ENCODE measurements around the gene NOC4L.
A peak's percentile ranks its signal among the peaks of the same experiment; 100 is the strongest.
"Not testable (repeated sequence)": the region's sequence is repeated elsewhere in the genome, so short reads cannot be mapped to it uniquely, and the experiment has no call there.

Gene NOC4L

DNA sequence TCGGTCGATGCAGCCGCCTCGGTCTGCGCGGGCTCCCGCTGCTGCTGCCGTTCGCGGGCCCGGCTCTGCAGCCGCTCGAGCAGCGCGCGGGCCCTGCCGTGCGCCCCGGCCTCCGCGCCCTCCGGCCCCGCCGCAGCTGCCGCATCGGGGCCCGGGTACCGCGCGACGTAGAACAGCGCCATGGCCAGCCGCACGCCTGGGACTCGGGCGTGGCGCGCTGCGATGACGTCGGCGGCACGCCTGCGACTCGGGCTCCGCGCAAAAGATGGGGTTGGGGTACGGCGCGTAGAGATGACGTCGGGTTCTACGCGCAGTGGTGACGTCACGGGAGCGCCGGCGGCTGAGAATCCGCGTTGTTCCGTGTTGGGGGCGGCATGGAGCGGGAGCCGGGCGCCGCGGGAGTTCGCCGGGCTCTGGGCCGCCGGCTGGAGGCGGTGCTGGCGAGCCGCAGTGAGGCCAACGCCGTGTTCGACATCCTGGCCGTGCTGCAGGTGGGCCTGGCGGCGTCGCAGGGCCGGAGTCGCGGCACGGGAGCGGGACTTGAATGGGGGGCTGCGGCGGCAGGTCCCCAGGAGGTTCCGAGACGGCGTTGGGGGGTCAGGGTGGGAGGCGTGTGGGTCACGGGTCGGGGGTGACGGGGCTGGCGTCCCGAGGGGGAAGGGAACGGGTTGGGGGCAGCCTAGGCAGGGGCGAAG lies at the start of gene NOC4L, which contains the start of gene DDX51:
NOC4L (plus strand) TSS at position 343 of the 695 bp plus-strand sequence; CDS start at position 375, 32 bp downstream.
DDX51 (minus strand) TSS at position 205 of the 695 bp plus-strand sequence; CDS start at position 182, 23 bp downstream.
- DNase-seq, result peak; percentile 76 to 82

DNA sequence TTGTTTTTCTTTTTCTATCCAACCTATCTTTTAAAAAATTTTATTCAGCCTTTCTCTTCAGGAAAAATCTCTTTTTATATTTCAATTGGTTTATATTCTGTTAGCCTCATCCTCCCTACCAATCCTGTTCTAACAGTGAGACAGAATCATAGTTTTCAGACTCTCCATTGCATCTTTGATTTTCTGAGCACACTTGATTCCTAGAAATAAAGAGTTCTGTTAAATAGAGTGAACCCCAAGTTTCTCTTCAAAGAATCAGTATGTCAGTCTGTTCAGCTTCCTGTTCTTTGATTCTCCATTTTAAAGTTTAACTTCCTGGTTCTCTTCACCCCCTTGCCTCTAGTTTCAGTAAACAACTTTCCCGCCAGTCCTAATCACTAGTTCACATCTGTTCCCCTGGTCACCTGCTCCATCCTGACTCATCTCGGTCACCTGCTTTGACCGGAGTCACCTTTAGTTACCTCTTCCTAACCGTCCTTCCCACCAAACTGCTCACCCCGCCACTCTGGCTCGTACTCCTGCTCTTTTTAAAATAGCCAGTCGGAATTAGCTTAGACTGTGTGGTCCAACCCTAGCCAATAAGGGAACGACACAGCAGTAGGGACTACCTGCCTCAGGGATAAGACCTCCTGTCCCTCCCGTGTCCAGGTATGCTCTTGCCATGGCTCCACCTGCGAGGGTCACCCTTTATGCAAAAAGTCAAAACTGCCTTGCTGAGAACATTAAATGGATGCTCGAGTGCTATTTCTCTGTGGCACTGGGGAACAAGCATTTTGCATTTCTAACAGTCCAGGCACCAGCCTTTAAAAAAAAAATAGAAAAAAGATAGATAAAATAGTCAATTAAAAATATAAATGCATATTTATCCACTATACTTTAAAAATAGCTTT lies 48.5 kb upstream of the NOC4L start:
- no peak for DNase-seq

DNA sequence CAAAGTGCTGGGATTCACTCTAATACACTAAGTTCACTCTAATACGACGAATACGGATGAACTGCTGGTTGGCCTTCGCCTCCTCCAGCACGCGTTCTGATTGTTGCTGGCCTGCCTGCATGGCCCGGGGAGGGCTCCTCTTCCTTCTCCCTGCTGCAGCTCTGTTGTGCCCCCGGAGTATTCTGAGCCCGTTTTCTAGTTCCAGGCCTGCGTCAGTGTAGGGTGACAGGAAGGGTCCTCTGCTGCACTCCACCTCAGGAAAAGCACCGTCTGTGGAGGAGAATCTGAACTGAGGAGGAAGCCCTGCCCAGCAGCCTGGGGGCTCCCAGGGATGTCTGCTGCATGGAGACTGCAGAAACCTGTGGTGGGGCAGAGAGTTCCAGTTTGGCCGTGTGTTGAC lies 44.5 kb upstream of the NOC4L start:
- DNase-seq, result no peak

DNA sequence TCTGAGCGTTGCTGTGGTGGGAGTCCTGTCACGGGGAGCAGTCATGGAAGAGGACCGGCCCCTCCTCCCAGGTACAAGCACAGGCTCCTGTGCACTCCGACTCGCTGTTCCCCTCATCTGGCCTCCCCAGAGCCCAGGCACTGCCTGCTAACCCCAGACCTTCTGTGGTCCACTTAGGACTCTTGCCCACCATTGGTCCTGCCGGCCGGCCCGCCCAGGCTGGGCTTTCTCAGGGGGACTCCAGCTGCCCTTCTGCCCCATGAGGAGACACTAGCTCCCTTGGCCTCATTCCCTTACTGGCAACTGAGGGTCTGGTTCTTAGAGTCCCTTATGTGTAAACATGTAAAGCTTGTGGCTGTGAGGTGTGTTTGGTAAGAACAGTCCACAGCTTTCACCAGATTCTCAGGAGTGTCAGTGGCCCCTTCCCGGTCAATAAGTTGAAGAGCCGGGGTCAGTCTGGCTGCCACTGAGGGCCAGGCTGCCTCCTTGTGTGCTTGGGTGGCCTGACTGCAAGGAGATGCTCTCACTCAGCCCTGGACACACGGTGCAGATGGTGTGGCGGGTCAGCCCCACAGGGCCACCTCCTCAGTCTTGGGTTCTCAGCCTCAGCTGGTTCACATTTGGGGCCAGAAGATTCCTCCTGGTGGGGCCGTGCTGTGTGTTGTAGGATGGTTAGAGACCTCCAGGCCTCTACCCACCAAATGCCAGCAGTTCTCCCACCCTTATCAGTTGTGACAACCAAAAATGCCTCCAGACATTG lies 43.8 kb upstream of the NOC4L start:
- no peak for DNase-seq

DNA sequence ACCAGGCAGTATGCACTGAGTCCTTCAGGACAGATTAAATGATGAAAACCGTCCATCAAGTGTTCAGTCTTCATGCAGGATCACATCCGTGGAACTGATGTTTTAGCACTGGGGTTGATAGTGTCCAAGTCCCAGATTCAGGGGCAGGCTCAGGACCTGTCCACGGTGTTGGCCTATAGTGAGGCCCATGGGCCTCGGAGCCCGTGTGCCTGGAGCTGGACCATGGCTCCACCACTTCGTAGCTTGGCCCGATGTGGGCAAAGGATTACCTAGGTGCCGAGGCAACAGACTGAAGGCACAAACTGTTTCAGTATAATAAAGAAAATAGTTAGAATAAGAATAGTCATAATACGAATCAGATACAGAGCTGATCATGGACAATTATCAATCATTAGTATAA lies 42.0 kb upstream of the NOC4L start:
- no peak for DNase-seq

DNA sequence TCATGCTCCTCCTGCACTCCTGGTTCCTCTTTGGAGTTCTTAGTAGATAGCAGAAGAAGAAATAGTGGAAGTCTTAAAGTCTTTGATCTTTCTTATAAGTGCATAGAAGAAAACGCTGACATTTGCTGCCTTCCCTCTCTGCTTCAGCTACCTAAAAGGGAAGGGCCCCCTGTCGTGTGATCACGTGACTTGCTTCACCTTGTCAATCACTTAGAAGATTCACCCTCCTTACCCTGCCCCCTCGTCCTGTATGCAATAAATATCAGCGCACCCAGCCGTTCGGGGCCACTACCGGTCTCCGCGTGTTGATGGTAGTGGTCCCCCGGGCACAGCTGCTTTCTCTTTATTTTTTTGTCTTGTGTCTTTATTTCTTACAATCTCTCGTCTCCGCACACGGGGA lies 41.2 kb upstream of the NOC4L start:
- not testable (repeated sequence) for DNase-seq

DNA sequence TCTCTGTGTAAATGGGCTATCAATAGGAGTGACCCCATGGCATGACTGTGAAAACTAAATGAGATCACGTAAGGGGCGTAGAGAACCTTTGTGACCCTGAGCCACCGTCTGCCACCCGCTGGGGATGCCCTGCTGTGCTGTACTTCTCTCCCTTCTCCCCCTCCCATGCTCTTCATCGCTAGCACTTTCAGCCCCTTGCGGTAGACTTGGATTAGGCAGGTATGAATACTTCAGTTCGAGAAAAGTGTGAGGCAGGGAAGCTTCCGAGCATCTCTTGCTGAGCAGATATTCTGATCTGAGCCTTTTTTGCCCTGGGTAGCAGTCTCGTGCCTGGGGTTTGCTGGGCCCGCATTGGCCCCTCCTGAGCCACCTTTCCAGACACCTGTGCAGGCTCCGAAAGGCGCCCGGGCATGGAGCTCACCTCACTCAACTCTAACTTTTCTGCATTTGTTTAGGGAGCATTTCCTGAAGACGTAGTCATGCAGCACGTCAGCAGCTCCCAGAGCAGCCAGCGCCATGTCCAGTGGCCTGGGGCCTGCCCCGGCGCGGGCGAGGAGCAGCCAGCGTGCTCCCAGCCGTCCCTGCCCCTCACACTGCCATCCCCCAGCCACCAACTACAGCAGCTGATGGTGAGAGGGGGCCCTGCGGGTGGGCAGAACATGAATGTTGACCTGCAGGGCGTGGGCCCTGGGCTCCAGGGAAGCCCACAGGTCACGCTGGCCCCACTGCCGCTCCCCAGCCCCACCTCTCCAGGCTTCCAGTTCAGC lies 40.5 kb upstream of the NOC4L start:
- no peak for DNase-seq

DNA sequence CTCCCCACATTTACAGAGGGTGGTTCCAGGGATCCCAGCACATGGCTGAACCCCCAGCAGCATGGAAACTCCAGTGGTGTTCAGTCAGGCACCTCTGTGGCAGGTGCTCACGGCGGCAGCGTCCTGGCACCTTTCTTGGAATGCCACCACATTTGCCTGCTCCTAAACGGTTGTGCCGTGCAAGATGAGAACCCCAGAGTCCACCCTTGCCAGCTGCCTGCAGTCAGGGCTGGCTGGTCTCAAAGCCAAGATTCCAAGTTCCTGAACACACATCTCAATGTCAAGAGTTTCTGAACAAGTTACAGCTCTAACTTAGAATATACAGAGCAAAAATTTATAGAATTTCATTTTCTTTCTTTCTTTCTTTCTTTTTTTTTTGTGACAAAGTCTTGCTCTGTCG lies 38.8 kb upstream of the NOC4L start:
- DNase-seq, result no peak

DNA sequence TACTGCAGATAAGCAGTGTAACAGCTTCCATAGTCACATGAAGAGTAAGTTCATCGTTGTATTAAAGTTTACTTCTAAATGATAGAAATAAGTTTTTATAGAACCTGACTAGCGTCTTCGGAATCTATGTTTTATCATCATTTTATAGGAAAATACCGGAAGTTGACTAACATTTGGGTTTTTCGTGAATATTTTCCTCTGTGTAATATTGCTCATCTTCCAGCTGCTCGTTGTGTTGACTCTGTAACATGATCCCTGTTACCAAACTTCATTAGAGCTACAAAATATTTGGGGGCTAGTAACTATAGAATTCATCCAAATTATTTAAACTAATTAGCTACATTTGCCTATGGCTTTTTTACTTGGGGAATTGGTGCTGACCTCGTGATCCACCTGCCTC lies 37.3 kb upstream of the NOC4L start:
- no peak for DNase-seq

DNA sequence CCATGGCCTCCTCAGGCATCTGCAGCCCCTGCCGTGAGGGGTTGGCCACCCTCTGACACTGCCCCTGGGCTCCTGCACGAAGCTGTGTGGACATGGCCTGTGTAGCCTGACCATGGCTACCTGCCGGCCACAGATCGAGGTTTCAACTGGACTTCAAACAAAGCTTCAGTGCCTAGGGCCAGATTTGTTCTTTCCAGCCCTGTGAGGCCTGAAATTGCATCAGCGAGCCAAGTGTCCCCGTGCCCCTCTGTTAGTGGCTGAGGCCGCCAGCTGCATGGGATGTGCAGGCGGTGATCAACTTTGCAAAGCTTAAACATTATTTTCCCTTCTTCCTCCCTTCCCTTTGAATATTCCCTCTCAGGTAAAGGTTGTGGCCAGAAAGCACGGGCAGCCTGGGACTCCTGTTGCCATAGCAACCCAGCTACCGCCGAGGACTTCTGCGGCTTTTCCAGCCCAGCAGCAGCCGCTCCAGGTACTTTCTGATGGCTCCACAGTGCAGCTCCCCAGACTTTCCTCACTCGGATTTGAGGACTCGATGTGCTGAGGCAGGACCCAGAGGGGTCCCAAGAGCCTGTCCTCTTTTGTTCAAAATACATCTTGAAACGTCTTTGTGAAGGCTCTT lies 35.9 kb upstream of the NOC4L start:
- DNase-seq, result no peak

DNA sequence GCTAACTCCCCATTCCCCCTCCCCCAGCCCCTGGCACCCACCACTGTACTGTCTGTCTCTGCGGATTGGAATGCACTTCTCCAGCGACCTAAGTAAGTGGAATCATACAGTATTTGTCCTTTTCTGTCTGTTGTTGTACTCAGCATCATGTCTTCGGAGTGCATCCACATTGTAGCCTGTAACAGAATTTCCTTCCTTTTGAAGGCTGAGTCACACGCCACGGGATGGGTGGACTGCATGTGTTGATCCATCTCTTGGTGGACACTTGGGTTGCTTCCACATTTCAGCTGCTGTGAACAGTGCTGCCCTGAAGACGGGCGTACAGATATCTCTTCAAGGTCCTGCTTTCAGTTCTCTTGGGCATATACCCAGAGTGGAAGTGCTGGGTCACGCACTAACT lies 34.5 kb upstream of the NOC4L start:
- no peak for DNase-seq

DNA sequence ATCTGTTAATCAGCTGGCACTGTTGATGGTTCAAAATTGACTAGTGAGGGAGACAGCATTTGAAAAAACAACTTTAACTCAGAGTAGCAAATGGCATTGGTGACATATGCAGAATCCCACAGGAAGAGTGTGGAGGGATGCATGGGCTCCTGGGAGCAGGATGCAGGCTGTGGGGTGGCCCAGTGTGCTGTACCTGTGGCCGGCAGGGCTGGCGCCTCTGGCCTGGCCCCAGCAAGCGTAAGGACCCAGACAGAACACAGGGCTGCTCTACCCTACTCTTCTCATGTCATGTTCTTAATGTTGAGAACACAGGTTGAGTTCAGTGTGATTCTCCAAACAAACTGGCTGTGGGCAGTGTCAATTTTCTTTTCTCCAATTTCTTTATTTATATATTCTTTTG lies 33.6 kb upstream of the NOC4L start:
- no peak for DNase-seq

DNA sequence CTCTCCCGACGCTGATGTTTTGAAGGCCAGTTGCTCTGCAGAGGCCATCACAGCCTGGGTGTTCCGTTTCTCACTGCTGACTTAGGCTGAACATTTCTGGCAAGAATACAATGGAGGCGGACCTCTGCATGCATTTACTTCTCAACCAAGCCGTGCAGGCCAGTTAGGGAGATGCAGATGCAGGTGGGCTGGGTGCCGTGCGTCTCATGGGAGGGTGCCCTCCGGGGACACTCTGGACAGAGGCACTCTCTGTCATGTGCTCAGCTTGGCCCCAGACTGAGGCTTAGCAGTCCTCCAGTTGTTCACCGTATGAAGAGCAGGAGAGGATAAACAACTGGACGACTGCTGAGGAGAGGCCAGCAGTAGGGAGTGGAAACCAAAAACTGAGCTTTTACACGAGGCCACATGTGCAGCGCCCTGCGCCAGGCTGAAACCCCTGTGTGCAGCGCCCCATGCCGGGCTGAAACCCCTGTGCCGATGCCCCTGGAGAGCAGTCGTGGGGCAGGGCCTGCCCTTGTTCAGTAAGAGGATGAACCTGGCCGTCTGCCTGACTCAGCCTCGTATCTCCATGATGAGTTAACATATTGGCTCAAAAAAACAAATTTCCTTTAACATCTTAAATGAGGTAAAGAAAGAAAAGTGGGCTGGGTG lies 32.5 kb upstream of the NOC4L start:
- DNase-seq, result no peak

DNA sequence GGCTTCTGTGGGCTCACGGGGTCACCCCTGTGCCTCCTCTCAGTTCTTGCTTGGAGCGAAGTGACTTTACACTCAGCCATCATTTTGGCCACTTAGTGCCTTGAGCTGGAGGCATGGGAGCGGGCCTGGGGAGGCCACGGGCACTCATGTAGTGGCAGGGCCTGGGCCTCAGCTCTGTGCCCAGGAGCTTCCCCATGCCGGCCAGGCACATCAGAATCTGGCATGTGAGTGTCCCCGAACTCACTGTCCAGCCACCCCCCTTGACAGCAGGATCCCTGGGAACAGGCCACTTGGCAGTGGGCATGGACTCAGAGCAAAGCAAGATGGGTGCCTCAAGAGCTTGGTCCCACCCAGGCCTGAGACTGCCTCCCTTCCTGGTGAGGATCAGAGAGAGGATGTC lies 29.6 kb upstream of the NOC4L start:
- DNase-seq, result no peak

DNA sequence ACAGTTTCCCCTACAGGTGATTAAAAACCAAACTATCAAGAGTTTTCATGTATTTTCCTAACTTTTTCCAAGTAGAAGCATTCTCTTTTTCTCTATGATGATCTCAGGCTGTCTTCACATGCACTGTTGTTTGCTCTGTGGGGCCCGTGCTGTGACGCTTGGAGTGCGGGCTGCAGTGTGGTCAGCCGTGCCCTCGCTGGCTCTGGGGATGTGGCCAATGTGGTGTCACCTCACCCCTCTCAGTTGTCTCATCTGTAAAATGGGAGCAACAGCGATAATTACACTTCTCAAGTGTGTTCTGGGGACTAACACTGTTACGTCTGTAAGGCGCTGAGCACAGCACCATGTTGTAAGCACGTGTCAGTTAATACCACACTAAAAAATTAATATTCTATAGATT lies 28.8 kb upstream of the NOC4L start:
- no peak for DNase-seq

DNA sequence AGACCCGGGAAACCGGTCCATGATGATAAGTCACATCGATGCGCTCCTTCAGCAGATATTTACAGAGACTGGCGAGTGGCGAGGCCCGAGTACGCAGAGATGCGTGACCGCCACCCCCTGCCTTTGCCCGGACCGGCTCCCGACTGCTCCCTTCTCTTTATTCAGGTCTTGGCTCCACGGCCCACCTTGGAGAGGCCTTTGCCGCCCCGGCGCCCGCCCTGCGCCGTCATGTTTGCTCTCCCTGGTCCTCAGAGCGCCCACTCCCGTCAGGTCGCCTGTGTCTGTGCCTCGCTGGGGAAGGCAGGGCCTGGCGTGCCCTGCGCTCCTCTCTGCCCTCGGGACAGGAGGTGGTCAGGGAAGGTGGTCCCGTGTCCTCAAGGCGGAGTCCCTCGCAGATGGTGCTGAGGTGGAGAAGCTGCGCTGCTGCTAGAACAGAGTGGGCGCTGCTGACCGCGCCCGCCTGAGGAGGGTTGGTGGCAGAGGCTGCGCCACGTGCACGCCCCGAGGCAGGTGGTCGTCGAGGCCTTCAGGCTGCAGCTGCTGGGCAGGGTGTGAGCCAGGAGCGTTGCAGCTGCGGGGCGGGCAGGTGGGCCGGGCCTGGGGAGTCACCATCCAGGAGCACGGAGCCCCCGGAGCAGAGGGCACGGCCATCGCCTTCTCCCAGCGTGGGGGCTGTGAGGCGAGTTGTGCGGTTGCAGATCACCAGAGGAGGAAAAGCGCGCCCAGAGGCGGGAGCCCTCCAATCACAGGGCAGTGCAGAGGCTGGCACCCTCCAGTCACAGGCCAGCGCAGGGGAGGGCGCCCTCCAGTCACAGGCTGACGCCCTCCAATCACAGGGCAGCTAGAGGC lies 27.3 kb upstream of the NOC4L start:
- no peak for DNase-seq

DNA sequence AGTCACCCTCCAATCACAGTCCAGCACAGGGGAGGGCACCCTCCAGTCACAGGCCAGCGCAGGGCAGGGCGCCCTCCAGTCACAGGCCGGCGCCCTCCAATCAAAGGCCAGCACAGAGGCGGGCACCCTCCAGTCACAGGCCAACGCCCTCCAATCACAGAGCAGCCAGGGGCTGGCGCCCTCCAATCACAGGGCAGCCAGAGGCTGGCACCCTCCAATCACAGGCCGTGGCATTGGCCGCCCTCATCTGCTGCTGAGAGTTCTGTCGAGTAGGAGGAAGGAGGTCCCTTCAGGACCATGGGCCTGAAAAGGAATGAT lies 26.7 kb upstream of the NOC4L start:
- DNase-seq, result no peak

DNA sequence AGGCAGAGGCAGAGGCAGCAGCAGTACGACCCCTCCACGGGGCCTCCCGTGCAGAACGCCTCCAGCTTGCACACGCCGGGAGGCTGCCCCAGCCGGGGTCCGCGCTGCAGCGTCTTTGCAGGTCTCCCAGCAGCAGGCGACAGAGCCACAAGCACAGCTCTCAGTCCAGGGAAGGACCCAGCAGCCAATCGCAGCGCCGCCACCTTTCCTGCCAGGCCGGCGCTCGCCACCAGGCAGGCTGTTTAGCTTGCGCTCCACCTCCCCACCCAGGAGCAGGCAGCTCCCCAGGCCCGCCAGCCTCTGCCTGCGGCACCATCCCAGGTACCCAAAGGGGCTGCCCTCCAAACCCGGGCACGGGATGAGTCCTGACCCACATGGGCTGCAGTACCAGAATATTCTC lies 25.4 kb upstream of the NOC4L start:
- no peak for DNase-seq

DNA sequence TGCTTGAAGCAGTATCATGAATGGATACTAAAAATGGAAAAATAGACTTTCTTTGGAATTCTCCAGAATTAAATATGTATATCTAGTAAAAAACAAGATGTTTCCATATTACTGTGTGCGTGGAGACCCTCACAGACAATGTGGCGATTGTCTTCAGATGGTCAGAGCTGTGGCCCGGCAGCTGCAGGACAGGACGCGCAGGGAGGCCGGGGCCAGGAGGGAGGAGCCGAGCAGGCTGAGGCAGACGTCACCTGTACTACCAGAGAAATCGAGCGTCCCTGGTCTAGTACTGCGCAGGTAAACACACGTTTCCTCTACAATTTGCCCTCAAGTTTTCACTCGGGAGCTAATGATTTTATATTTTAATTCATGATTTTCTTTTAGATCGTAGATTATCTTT lies 23.0 kb upstream of the NOC4L start:
- DNase-seq, result no peak

DNA sequence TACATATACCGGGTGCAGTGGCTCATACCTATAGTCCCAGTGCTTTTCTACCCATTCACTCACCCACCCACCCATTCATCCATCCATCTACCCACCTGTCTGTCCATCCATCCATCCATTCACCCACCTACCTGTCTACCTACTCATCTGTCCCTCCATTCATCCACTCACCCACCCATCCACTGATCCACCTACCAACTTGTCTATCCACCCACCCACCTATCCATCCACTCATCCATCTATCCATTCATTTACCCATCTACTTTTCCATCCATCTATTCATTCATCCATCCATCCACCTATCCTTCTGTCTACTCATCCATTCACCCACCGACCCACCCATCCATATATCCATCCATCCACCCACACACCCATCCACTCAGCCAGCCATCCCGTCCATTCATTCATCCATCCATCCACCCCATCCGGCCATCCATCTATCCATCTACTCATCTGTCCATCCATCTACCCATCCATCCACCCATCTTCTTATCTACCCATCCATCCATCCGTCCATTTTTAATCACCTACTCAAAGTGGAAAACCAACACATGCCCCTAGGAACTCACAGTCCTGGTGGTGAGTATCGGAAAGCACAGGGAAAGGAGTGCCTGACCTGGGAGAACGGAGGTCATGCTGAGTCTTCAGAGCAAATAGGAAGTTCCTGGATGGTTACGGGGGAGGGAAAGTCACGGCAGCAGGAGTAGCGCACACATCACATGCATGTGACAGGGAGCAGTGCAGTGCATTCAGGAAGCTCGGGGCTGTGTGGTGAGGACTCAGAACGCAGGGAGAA lies 20.1 kb upstream of the NOC4L start:
- DNase-seq, result no peak

Measured in hippocampal formation (tissue), 2 donors.